ENCODE measurements around the gene FUT7.
A peak's percentile ranks its signal among the peaks of the same experiment; 100 is the strongest.
"Not testable (repeated sequence)": the region's sequence is repeated elsewhere in the genome, so short reads cannot be mapped to it uniquely, and the experiment has no call there.

Gene FUT7

GRCh38 chr9:137048655-137049543, 17.0 kb upstream of the FUT7 start:
- no peak for DNase-seq

- peak; percentile 82 for DNase-seq
Measured at GRCh38 chr9:137046088-137046787, 14.3 kb upstream of the FUT7 start, which contains the start of gene NPDC1. TSS of gene NPDC1 (minus strand) at chr9:137046177. CDS start at chr9:137045989, 188 bp downstream.

DNA sequence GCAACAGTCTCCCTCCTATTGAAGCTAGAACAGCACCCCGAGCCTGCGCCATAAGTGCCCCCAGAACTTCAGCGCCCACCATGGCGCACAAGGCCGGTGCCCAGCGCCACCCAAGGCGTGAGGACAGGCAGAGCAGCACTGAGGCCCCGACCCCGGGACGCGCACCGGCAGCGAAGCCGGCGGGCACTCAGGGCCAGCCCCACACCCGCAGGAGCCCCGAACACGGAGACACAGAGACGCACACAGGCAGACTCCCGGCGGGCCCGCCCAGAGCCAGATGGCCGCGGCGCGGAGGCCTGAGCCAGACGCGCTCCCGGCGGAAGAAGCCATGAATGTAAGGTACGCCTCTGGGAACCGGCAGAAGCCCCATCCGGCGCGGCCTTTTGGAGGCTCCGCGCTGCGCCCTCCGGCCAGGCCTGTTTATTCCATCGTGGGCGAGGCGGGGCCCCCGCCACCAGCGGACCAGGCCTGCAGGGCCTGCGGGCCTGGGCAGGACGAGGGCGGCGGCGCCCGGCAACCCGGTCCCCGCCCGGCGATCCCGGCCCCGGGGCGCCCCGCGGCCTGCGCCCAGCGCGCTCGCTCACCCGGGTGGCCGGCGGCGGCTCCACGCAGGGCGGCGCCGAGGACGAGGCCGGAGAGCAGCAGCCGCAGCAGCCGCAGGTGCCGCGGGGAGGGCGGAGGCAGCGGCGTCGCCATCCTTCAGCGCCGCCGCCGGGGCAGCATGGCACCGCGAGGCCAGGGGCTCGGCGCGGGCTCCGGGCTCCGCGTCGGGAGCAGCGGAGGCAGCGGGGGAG, 13.6 kb upstream of the FUT7 start:
- DNase-seq: no peak

GRCh38 chr9:137044502-137045177, 12.8 kb upstream of the FUT7 start:
- DNase-seq: no peak

DNA sequence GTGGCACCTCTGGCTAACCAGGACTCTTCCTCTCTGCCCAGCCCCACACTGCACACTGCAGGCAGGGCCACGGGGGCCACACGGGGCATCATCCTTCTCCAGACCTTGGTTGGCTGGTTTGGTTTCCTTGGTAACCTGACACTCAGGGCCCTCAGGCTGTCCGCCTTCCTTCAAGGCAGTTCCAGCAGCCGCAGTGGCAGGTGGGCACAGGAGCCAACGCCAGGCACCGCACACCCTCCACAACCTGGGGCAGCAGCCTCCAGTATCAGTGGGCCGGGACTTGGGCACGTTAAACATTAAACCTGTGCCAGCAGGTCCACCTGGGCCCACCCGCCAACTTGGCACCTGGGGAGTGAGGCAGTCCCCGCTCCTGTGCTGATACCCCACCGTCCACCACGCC, 12.1 kb upstream of the FUT7 start:
- DNase-seq: no peak

DNA sequence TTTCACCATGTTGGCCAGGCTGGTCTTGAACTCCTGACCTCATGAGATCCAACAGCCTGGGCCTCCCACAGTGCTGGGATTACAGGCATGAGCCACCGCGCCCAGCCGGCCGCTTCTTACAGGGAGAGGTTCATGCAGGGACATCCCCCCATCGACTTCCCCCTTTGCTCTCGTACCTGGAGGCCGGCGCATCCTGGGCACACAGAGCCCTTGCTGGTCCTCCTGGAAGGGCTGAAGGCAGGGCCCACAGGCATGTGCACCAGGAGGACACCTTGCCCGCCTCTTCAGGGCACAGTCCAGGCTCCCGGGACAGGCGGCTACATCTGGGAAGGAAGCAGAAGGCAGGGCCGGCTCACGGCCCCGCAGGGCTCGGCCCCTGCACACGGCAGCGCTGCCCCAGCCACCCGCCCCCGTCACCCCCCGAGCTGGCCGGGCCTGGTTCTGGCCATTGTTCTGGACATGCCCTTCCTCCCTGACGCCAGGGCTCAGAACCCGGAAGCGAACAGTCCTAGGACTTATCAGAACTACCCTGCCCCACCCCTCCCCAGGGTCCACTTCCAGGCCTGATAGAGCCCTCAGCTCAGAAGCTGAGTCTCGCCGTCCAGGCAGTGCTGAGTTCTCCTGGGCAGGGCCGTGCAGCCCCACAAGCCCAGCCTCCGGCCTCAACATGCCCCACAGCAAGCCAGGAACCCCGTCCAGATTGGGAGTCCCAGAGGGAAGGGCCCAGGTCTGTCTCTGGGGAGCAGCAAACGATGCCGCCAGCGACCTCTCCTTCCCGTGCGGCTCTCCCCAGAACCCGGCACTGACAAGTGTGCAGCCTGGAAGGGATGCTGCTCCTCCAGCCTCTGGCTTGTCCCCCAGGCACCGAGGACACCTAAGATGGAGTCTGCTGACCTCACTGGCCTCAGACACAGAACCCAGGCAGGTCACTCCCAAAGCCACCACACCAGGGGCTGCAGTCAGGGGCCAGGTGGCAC, 11.2 kb upstream of the FUT7 start:
- DNase-seq: no peak

DNA sequence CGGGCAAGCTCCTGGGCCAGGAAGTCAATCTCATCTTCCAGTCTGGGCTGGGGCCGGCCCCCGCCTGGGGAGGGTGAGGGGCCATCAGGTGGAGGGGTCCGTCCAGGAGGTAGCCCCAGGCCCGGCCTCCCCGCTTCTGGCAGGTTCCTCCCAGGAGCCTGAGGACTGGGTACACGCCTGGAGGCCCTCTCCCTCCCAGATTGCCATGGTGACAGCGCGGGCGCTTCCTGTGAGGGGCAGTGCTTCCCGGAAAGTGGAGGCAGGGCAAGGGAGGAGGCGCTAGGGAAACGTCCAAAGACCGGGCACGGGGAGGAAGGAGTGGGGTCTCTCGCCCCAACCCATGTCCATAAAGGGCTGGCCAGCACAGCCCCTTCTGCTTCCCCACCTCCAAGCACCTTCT, 9.2 kb upstream of the FUT7 start:
- no peak for DNase-seq

- no peak for DNase-seq
Measured at GRCh38 chr9:137040568-137040967, 8.7 kb upstream of the FUT7 start.

DNA sequence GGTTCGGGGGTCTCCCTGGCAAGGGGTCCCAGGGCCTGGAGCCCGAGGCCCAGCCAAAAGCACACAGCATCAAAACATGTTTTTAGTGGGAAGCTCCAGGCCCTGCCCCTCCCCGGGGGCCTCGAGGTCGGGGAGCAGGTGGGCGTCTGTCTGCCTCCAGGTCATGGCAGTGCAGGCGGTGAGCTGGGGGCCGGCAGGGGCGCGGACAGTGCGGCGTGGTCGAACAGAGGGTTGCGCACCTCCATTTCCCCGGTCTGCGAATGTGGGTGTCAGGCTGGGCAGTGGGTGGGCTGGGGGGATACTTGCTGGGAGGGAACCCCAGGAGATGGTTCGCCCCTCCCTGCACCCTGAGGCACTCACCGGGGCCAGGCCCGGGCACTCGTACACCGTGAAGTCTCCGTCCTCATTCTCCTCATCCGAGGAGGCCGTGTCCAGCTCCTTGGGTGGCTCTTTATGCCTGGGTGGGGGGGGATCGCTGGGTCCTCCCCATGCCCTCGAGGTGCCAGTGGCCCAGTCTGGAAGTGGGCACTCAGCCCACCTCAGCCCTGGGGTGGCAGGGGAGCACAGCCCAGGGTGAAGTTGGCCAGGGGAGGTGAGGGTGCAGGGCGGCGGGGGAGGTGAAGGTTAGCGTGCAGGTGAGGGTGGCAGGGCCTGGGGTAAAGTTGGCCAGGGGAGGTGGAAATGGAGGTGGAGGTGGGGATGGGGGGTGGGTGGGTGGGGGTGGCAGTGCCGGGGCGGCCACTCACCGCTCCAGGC, 7.9 kb upstream of the FUT7 start:
- DNase-seq: no peak

DNA sequence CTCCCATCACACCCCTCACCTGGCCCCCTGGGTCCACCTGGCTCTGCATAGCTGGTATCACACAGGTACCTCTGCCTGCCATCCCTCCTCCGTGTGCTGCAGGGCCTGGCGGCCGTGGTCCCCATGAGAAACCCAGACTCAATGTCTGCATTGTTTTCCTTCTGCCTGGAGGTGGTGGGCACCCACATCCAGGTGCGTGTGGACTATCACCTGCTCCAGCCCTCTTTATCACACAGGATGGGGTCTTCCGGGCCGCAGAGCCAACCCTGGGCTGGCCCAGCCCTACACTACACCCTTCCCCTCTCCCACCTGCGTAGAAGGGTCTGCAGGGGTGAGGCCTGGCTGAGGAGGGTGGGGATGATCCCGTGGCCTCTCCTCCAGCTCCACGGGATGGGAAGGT, 7.0 kb upstream of the FUT7 start:
- DNase-seq: no peak

- DNase-seq: no peak
Measured at GRCh38 chr9:137037483-137037882, 5.6 kb upstream of the FUT7 start.

- DNase-seq: no peak
Measured at GRCh38 chr9:137037035-137037434, 5.1 kb upstream of the FUT7 start.

DNA sequence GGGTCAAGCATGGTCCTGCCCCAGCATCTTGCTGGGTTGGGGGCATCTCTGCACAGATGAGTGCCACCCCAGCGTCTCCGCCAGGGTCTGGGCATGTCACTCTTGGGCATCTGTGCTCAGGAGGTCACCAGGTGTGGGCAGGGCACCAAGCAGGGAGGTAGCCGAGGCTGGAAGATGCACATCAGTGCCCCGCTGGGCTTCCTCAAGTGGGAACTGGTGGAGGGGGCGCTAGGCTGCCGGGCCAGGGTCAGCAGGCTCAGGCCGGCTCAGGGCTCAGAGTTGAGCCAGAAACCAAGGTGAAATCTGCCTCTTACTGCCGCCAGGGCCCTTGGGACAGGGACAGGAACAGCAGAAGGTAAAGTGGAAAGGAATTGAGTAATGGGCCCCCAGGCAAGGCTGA, 4.0 kb upstream of the FUT7 start:
- DNase-seq: no peak

DNA sequence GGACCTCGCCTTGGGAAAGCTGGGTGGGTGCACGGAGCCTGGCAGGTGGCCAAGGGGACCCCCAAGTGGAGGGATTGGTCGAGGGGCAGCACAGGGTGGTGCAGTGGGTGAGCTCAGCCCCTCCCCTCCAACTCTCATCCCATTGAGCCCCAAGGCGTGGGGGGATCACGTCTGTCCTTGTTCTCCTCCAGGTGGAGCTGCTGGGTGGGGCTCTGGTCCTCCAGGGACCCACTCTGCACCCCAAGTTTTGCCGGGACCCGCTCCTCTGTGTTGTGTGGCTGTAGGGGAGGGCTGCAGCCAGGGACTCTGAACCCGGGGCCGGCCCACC, 3.6 kb upstream of the FUT7 start:
- DNase-seq: no peak

DNA sequence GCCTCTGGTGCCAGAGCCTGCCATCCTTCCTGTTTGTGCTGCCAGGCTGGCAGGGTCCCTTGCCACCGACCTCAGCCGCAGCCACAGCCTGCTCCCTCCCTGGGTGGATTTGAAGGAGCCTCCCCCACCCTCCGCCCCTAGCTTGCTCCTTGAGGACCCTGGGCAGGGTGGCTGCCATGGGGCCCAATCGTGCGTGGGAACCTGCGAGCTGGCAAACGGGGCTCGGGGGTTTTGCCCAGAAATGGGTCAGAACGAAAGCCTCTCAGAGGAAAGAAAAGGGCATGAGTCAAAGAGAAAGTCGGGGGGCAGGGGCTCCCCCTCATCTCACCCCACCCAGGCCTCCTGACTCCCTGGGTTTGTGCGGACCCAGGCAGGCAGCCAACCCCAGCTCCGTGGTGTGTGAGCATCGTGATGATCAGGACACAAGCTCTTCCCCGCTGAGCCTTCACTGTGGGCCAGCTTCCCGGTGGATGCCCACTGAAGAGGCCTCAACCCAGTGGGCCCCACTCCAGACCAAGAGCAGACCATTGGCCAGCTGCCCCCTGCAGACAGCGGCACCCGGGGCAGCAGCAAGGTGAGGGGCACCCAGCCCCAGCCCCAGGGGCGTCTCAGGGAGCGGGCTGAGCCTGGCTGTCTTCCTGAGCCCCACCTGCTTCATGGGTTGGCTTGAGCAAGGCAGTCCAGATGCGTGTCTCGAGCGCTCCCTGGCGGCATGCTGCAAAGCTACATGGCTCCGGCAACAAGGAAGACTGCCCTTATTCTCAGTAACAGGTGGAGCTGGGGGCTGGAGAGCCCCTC, 3.0 kb upstream of the FUT7 start:
- peak; percentile 89 for DNase-seq

DNA sequence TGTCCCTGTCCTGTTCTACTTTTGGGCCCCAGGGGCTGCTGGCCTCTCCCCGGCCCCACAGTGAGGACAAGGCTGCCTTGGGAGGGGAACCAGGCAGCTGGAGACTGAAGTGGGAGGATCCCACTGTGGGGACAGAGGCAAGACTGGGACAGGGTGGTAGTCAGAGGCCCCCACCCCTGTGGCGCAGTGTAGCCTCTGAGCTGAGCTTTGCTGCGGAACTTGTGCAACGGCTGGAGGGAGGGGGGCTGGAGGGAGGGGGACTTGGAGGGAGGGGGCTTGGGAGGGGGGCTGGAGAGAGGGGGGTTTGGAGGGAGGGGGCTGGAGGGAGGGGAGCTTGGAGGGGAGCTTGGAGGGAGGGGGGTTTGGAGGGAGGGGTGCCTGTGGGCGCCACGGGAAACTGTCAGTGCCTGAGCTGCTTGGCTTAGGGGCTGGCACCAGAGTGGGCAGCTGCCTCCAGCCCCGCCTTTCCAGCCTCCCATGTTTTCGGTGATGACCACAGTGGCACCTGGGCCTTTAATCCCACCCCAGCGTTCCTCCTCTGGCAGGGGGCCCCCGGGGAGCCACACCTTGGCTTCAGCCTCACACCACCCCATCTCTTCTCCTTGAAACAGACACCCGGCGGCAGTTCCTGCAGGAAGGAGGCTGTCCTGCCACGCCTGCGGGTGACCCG, 2.3 kb upstream of the FUT7 start:
- DNase-seq: no peak

GRCh38 chr9:137033481-137033880, 1.6 kb upstream of the FUT7 start:
- not testable (repeated sequence) for DNase-seq

GRCh38 chr9:137032858-137033257, 970 bp upstream of the FUT7 start:
- no peak for DNase-seq

All from activated gamma-delta T cell treated with Interleukin-2 at 50 U/mL for 16 hours (primary cell).